HCT116 (cell line): ENCODE data around the gene ATXN7L3B. TPM values are rescaled to one million over a fixed set of nuclear protein-coding genes. Genes with fewer than 3 reads are reported as not detected.

Source experiments
- ATAC-seq: fragments of 200-7000 bp; cut with Tn5 transposase; 2 replicates; pipeline ENCODE4 v1.9.1; 2020; ENCODE audit warnings: mild to moderate bottlenecking, moderate library complexity
- BruUV-seq: library from RNA; stranded (reverse); fragments of 400-500 nt; replicated peaks from 2 replicates; lab custom pipeline; 2021; lab: Mats Ljungman, UMichigan
- CTCF ChIA-PET: fragments of 300-600 bp; sonication (Branson Sonifier 250); formaldehyde crosslinking; loops from one replicate; lab custom pipeline; 2021; ENCODE audit warnings: antibody characterized with exemption; lab: Charles Lee
- POLR2A ChIA-PET: fragments of 300-600, 350-600 bp; sonication (Branson Sonifier 250); formaldehyde crosslinking; loops from one replicate; lab custom pipeline; 2021; ENCODE audit warnings: antibody characterized with exemption; lab: Charles Lee
- RAD21 ChIA-PET, 2 experiments: fragments of 300-600 bp; sonication (Branson Sonifier 250); formaldehyde crosslinking; loops; one replicate each; lab custom pipeline; 2023; ENCODE audit warnings: low total read pairs in 2 of 2; ENCODE audit not compliant: uncharacterized antibody in 2 of 2, unreplicated experiment in 2 of 2, low non-redundant PET in 1 of 2; lab: Charles Lee
- DNase-seq: peaks from one replicate; pipeline ENCODE4 v3.0.0-alpha.2; 2010; ENCODE audit warnings: low read depth, low spot score
- H2AFZ ChIP-seq: fragments of 200-600 bp; shearing (Covaris generic), sonication (generic); 2 replicates; pipeline ENCODE4 v1.6.1; 2017; ENCODE audit warnings: low read depth, mixed run types, mixed read lengths, antibody characterized with exemption, low read length; ENCODE audit not compliant: poor library complexity, severe bottlenecking
- H3K27ac ChIP-seq: 2 replicates; pipeline ENCODE4 v1.5.1; 2012; ENCODE audit warnings: low read depth, low read length
- H3K27me3 ChIP-seq: fragments of 200-600 bp; sonication (generic); 2 replicates; pipeline ENCODE4 v1.6.1; 2016; ENCODE audit warnings: mixed run types, low read length, mixed read lengths; ENCODE audit not compliant: insufficient read depth
- H3K36me3 ChIP-seq, 2 experiments: fragments of 200-500 bp in 1 of 2; fragments of 200-600 bp in 1 of 2; sonication (Bioruptor generic) in 1 of 2; sonication (generic) in 1 of 2; 2 replicates each; pipeline versions ENCODE4 v1.5.1 to v1.6.1; 2014 to 2016; ENCODE audit warnings: low read length in 2 of 2, inconsistent platforms in 1 of 2, mixed read lengths in 1 of 2, mixed run types in 1 of 2; ENCODE audit not compliant: insufficient read depth in 2 of 2, control insufficient read depth in 1 of 2
- H3K4me1 ChIP-seq, 2 experiments: fragments of 200-600 bp in 1 of 2; sonication (generic) in 1 of 2; 2 replicates each; pipeline versions ENCODE4 v1.5.1 to v1.6.1; 2012 to 2017; ENCODE audit warnings: low read length in 2 of 2, inconsistent platforms in 1 of 2, mild to moderate bottlenecking in 1 of 2, mixed read lengths in 1 of 2, mixed run types in 1 of 2, moderate library complexity in 1 of 2; ENCODE audit not compliant: insufficient read depth in 2 of 2, control insufficient read depth in 1 of 2
- H3K4me2 ChIP-seq: fragments of 200-600 bp; sonication (generic); 2 replicates; pipeline ENCODE4 v1.6.1; 2017; ENCODE audit warnings: mixed run types, low read length, mixed read lengths
- H3K4me3 ChIP-seq, 2 experiments: fragments of 200-600 bp in 1 of 2; sonication (generic) in 1 of 2; replicated peaks in 1 of 2; 2 replicates each; pipeline ENCODE4 v1.5.1; 2011 to 2016; ENCODE audit warnings: low read length in 2 of 2, control low read depth in 1 of 2, low read depth in 1 of 2, mild to moderate bottlenecking in 1 of 2, mixed read lengths in 1 of 2, mixed run types in 1 of 2
- H3K79me2 ChIP-seq: fragments of 200-600 bp; sonication (generic); 2 replicates; pipeline ENCODE4 v1.6.1; 2017; ENCODE audit warnings: mild to moderate bottlenecking, mixed run types, low read length, moderate library complexity, mixed read lengths; ENCODE audit not compliant: insufficient read depth
- H3K9ac ChIP-seq: fragments of 200-600 bp; sonication (generic); 2 replicates; pipeline ENCODE4 v1.6.1; 2016; ENCODE audit warnings: low read length, mixed read lengths
- H3K9me2 ChIP-seq: fragments of 200-600 bp; sonication (generic), shearing (Covaris generic); 2 replicates; pipeline ENCODE4 v1.6.1; 2017; ENCODE audit warnings: mixed run types, mild to moderate bottlenecking, moderate library complexity; ENCODE audit not compliant: insufficient read depth
- H3K9me3 ChIP-seq, 2 experiments: fragments of 200-500 bp in 1 of 2; fragments of 200-600 bp in 1 of 2; sonication (Bioruptor generic) in 1 of 2; sonication (generic) in 1 of 2; 2 replicates each; pipeline ENCODE4 v1.6.1; 2014 to 2017; ENCODE audit warnings: low read length in 2 of 2, mixed read lengths in 2 of 2, inconsistent platforms in 1 of 2, low read depth in 1 of 2, mild to moderate bottlenecking in 1 of 2, mixed run types in 1 of 2, moderate library complexity in 1 of 2; ENCODE audit not compliant: control insufficient read depth in 1 of 2, insufficient read depth in 1 of 2
- H4K20me1 ChIP-seq: fragments of 200-600 bp; sonication (generic), shearing (Covaris generic); 2 replicates; pipeline ENCODE4 v1.6.1; 2017; ENCODE audit warnings: mixed run types, mild to moderate bottlenecking, moderate library complexity; ENCODE audit not compliant: insufficient read depth
- CBX3 ChIP-seq: IDR thresholded peaks from 2 replicates; pipeline ENCODE4 v1.6.1; 2012; ENCODE audit warnings: low read depth
- CEBPB ChIP-seq: IDR thresholded peaks from 2 replicates; pipeline ENCODE4 v1.6.1; 2012; ENCODE audit warnings: low read depth
- EGR1 ChIP-seq: IDR thresholded peaks from 2 replicates; pipeline ENCODE4 v1.6.1; 2012; ENCODE audit warnings: low read depth
- EZH2 ChIP-seq: fragments of 200-600 bp; sonication (generic); IDR thresholded peaks from 2 replicates; pipeline ENCODE4 v1.6.1; 2017; ENCODE audit warnings: antibody characterized with exemption, mixed run types
- POLR2A ChIP-seq: IDR thresholded peaks from 2 replicates; pipeline ENCODE4 v1.7.0; 2011; ENCODE audit warnings: borderline replicate concordance; ENCODE audit not compliant: insufficient read depth, insufficient read length; ENCODE audit errors: extremely low read depth
- POLR2AphosphoS5 ChIP-seq: IDR thresholded peaks from 2 replicates; pipeline ENCODE4 v1.6.1; 2011; ENCODE audit warnings: mild to moderate bottlenecking, low read depth, low read length, moderate library complexity
- RAD21 ChIP-seq: IDR thresholded peaks from 2 replicates; pipeline ENCODE4 v1.6.1; 2012; ENCODE audit warnings: low read depth, mild to moderate bottlenecking
- SP1 ChIP-seq: IDR thresholded peaks from 2 replicates; pipeline ENCODE4 v1.6.1; 2012; ENCODE audit warnings: low read depth
- SRF ChIP-seq: IDR thresholded peaks from 2 replicates; pipeline ENCODE4 v1.6.1; 2012; ENCODE audit warnings: low read depth
- TCF7L2 ChIP-seq: IDR thresholded peaks from 2 replicates; pipeline ENCODE4 v1.7.0; 2011; ENCODE audit warnings: borderline replicate concordance, inconsistent platforms; ENCODE audit not compliant: insufficient read depth, insufficient read length; ENCODE audit errors: extremely low read depth
- intact Hi-C: fragments of 100-400 bp; cut with micrococcal nuclease; formaldehyde crosslinking; loops from 2 replicates; pipeline ENCODE4 v1.10.0; 2022
- total RNA-seq: library from RNA; stranded (reverse); gene quantifications from one replicate; pipeline ENCODE4 v1.2.1, GENCODE V29; 2021; ENCODE audit not compliant: unreplicated experiment
- TF ChIP-seq, protein P1 (sequence below): IDR thresholded peaks from 2 replicates; pipeline ENCODE4 v1.6.1; 2011; ENCODE audit warnings: mild to moderate bottlenecking, low read length, moderate library complexity; ENCODE audit not compliant: insufficient replicate concordance; ENCODE audit errors: extremely low read depth
- TF ChIP-seq, protein P2 (sequence below): IDR thresholded peaks from 2 replicates; pipeline ENCODE4 v1.6.1; 2012
- TF ChIP-seq, protein P3 (sequence below), 3 experiments: fragments of 200-600 bp in 1 of 3; sonication (generic) in 1 of 3; IDR thresholded peaks in 2 of 3; conservative IDR thresholded peaks in 1 of 3; 2 replicates each; pipeline ENCODE4 v1.5.1; 2012 to 2017; ENCODE audit warnings: low read depth in 2 of 3, low read length in 2 of 3, antibody characterized with exemption in 1 of 3, borderline replicate concordance in 1 of 3, control low read depth in 1 of 3, mild to moderate bottlenecking in 1 of 3, mixed read lengths in 1 of 3, mixed run types in 1 of 3, moderate library complexity in 1 of 3; ENCODE audit not compliant: insufficient read depth in 1 of 3
- TF ChIP-seq, protein P4 (sequence below): IDR thresholded peaks from 2 replicates; pipeline ENCODE4 v1.6.1; 2012

ATXN7L3B gene
- total RNA-seq, 1 experiment from 2014 or later = 28.1 TPM

DNA sequence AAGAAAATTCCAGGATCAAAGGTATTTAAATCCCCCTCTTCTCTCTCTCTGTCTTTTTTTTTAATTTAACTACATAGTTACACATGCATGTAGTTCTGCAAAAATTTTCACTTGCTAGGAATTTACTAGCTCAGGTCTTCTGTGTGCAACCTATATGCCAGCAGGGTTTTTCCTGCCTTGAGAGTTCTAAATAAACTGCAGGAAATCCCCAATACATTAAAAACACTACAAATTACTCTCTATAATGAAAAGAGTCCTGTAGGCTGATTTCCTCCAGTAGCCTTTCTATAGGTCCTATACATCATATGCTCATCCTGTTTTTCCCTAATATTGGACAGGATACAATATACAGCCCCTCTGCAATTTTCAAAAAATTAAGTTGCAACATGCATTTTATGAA is 27.7 kb upstream of the ATXN7L3B start:
- Histone ChIP-seq H3K79me2 (no peaks in the 10 kb centered on the region), H3K4me3 (peak overlapping the region in 1 of 2 experiments; percentile 41; a peak in 2 of 4 replicates)

More for the DNA sequence above, 27.7 kb upstream of the ATXN7L3B start:
- Histone ChIP-seq H3K36me3 (no peaks in the 10 kb centered on the region), H3K27me3 (no peaks in the 10 kb centered on the region)
- TF ChIP-seq TCF7L2 (no peak), POLR2AphosphoS5 (no peak), POLR2A (no peak), CEBPB (no peak), SRF (no peak), EGR1 (no peak), CBX3 (no peak), EZH2 (no peak), SP1 (no peak), RAD21 (no peak)
- TF ChIP-seq, protein P1, sequence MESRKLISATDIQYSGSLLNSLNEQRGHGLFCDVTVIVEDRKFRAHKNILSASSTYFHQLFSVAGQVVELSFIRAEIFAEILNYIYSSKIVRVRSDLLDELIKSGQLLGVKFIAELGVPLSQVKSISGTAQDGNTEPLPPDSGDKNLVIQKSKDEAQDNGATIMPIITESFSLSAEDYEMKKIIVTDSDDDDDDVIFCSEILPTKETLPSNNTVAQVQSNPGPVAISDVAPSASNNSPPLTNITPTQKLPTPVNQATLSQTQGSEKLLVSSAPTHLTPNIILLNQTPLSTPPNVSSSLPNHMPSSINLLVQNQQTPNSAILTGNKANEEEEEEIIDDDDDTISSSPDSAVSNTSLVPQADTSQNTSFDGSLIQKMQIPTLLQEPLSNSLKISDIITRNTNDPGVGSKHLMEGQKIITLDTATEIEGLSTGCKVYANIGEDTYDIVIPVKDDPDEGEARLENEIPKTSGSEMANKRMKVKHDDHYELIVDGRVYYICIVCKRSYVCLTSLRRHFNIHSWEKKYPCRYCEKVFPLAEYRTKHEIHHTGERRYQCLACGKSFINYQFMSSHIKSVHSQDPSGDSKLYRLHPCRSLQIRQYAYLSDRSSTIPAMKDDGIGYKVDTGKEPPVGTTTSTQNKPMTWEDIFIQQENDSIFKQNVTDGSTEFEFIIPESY = no peak
- TF ChIP-seq, protein P2, sequence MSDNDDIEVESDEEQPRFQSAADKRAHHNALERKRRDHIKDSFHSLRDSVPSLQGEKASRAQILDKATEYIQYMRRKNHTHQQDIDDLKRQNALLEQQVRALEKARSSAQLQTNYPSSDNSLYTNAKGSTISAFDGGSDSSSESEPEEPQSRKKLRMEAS = no peak
- TF ChIP-seq, protein P3, sequence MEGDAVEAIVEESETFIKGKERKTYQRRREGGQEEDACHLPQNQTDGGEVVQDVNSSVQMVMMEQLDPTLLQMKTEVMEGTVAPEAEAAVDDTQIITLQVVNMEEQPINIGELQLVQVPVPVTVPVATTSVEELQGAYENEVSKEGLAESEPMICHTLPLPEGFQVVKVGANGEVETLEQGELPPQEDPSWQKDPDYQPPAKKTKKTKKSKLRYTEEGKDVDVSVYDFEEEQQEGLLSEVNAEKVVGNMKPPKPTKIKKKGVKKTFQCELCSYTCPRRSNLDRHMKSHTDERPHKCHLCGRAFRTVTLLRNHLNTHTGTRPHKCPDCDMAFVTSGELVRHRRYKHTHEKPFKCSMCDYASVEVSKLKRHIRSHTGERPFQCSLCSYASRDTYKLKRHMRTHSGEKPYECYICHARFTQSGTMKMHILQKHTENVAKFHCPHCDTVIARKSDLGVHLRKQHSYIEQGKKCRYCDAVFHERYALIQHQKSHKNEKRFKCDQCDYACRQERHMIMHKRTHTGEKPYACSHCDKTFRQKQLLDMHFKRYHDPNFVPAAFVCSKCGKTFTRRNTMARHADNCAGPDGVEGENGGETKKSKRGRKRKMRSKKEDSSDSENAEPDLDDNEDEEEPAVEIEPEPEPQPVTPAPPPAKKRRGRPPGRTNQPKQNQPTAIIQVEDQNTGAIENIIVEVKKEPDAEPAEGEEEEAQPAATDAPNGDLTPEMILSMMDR (IDR thresholded peaks at IDR 0.05 in 2 of 3, conservative IDR thresholded peaks at IDR 0.05 in 1 of 3; ENCODE audit: borderline replicate concordance in 1 of 3, insufficient read depth in 1 of 3, low read depth in 2 of 3, low read length in 2 of 3) = no peak
- TF ChIP-seq, protein P4, sequence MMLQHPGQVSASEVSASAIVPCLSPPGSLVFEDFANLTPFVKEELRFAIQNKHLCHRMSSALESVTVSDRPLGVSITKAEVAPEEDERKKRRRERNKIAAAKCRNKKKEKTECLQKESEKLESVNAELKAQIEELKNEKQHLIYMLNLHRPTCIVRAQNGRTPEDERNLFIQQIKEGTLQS = no peak
- TF ChIP-seq, all 23 proteins: peak for 0
- ChIA-PET POLR2A (no interaction called here), CTCF (no interaction called here), RAD21 (no interaction called here)
- Histone ChIP-seq H3K4me1 (no peaks in the 10 kb centered on the region), H2AFZ (peak overlapping the region; percentile 90), H4K20me1 (no peaks in the 10 kb centered on the region), H3K27ac (no peak overlapping the region), H3K9me2 (no peaks in the 10 kb centered on the region), H3K9me3 (no peaks in the 10 kb centered on the region), H3K4me2 (peak overlapping the region; percentile 54; the same call in 1 of the 2 replicates), H3K9ac (no peak overlapping the region)
- no TSS peak for BruUV-seq
- ATAC-seq (no peak), DNase-seq (no peak)
- intact Hi-C loops = no loop called here
